ENCODE results near the gene HCN1.

DNA sequence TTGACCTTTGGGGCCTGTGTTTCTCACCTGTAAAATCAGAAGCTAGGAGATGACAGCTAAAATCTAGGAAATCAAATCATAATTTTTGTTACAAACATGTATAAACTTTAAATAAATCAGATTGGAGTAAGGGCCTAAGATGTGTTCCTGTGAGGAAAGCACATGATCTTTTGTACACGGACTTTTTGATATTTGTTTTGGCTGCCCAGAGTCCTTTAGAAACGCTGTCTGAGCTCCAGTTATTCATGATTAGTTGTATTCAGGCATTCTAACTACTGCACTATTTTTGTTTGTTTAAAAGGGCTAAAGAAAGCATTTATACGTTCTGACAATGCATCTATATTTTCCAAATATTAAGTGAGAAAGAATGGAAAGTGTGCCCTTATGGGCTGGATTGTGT lies 94.8 kb downstream of the HCN1 start:
- TF ChIP-seq, protein P1, sequence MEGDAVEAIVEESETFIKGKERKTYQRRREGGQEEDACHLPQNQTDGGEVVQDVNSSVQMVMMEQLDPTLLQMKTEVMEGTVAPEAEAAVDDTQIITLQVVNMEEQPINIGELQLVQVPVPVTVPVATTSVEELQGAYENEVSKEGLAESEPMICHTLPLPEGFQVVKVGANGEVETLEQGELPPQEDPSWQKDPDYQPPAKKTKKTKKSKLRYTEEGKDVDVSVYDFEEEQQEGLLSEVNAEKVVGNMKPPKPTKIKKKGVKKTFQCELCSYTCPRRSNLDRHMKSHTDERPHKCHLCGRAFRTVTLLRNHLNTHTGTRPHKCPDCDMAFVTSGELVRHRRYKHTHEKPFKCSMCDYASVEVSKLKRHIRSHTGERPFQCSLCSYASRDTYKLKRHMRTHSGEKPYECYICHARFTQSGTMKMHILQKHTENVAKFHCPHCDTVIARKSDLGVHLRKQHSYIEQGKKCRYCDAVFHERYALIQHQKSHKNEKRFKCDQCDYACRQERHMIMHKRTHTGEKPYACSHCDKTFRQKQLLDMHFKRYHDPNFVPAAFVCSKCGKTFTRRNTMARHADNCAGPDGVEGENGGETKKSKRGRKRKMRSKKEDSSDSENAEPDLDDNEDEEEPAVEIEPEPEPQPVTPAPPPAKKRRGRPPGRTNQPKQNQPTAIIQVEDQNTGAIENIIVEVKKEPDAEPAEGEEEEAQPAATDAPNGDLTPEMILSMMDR (IDR thresholded peaks at IDR 0.05): no peak
- TF ChIP-seq POLR2A (IDR thresholded peaks at IDR 0.05): no peak
